GM13977 (cell line): ENCODE results near the gene AKT3.
"Not testable (repeated sequence)": the region's sequence is repeated elsewhere in the genome, so short reads cannot be mapped to it uniquely, and the experiment has no call there.

Source experiments
- DNase-seq: peaks from one replicate; pipeline ENCODE4 v3.0.0; 2012; ENCODE audit warnings: low spot score
- CTCF ChIP-seq: IDR thresholded peaks from 2 replicates; pipeline ENCODE4 v1.5.1; 2012; ENCODE audit warnings: mild to moderate bottlenecking, control low read depth; ENCODE audit not compliant: insufficient read depth; ENCODE audit errors: extremely low read depth, missing control alignments
- in situ Hi-C: fragments of 300-500 bp; cut with MboI; formaldehyde crosslinking; loops from one replicate; pipeline ENCODE4 v1.12.0; 2022; ENCODE audit warnings: low sequenced_read_pairs, low pct_unique_long_range_greater_than_20kb, mixed read lengths, inconsistent platforms; ENCODE audit not compliant: unreplicated experiment

The AKT3 gene

GRCh38 chr1:243594455-243594854, 255.6 kb downstream of the AKT3 start:
- TF ChIP-seq CTCF = no peak
- no peak for DNase-seq
- in situ Hi-C loops = no loop called here

- DNase-seq, in situ Hi-C loops: not testable (repeated sequence)
Observed at GRCh38 chr1:243589286-243589685, 260.8 kb downstream of the AKT3 start.

- peak; percentile 63 for DNase-seq
- no peak for TF ChIP-seq CTCF
- in situ Hi-C loops = no loop called here
Observed at GRCh38 chr1:243587823-243588560, 262.1 kb downstream of the AKT3 start.

GRCh38 chr1:243587285-243587684, 262.8 kb downstream of the AKT3 start:
- no peak for DNase-seq
- TF ChIP-seq CTCF = no peak
- in situ Hi-C loops = no loop called here

- in situ Hi-C loops = no loop called here
- no peak for DNase-seq
- no peak for TF ChIP-seq CTCF
Observed at GRCh38 chr1:243585982-243586381, 264.1 kb downstream of the AKT3 start.

- no peak for TF ChIP-seq CTCF
- in situ Hi-C loops = no loop called here
- DNase-seq = no peak
Observed at GRCh38 chr1:243582326-243582725, 267.7 kb downstream of the AKT3 start.

- TF ChIP-seq CTCF = no peak
- in situ Hi-C loops = no loop called here
- DNase-seq = no peak
Observed at GRCh38 chr1:243580984-243581383, 269.1 kb downstream of the AKT3 start.
